ENCODE results near the gene RFX8.
A peak's percentile ranks its signal among the peaks of the same experiment; 100 is the strongest.

Gene RFX8

GRCh38 chr2:101361121-101361520 lies 113.8 kb downstream of the RFX8 start:
- no peak overlapping the region for H4K8ac ChIP-seq (ENCODE audit: low read depth, low read length)
- H3K4ac ChIP-seq (ENCODE audit: low read depth, low read length) = no peak overlapping the region
- no peak overlapping the region for H3K18ac ChIP-seq (ENCODE audit: low read length)
- no peaks in the 10 kb centered on the region for H3K79me1 ChIP-seq (ENCODE audit: low read length)
- H3K27ac ChIP-seq (ENCODE audit: low read depth, low read length) = no peak overlapping the region
- no peak for DNase-seq
- no peak overlapping the region for H3K4me3 ChIP-seq (ENCODE audit: low read length)
- H3K4me1 ChIP-seq (ENCODE audit: control insufficient read depth, low read depth, low read length) = peaks cover 5% of the 10 kb centered on the region
- H3K36me3 ChIP-seq (ENCODE audit: control insufficient read depth, insufficient read depth, low read length) = no peaks in the 10 kb centered on the region
- H3K23ac ChIP-seq (ENCODE audit: low read length) = no peak overlapping the region
- H4K5ac ChIP-seq (ENCODE audit: low read length) = no peak overlapping the region
- H3K56ac ChIP-seq (ENCODE audit: low read length) = no peak overlapping the region
- no peak overlapping the region for H3K9ac ChIP-seq (ENCODE audit: low read length)
- no peaks in the 10 kb centered on the region for H3K27me3 ChIP-seq (ENCODE audit: insufficient read depth, low read length, poor library complexity)
- no peak overlapping the region for H2BK15ac ChIP-seq (replicated peaks; ENCODE audit: low read depth)
- no peak overlapping the region for H3K4me2 ChIP-seq (ENCODE audit: low read length)
- H2AK5ac ChIP-seq (ENCODE audit: low read length) = no peak overlapping the region
- no peaks in the 10 kb centered on the region for H3K79me2 ChIP-seq (ENCODE audit: control insufficient read depth, insufficient read depth, low read length)
- WGBS (ENCODE audit: extremely low coverage, insufficient coverage, low lambda C conversion rate) = no CpG with 5 or more reads among the region's 4 CpGs
- no peak overlapping the region for H2BK120ac ChIP-seq (ENCODE audit: low read depth, low read length)
- no peak overlapping the region for H2BK5ac ChIP-seq (ENCODE audit: low read length)

GRCh38 chr2:101360232-101360631 lies 114.7 kb downstream of the RFX8 start:
- H4K5ac ChIP-seq (ENCODE audit: low read length) = no peak overlapping the region
- H3K56ac ChIP-seq (ENCODE audit: low read length) = no peak overlapping the region
- H2AK5ac ChIP-seq (ENCODE audit: low read length) = no peak overlapping the region
- no peak overlapping the region for H3K4ac ChIP-seq (ENCODE audit: low read depth, low read length)
- H3K4me2 ChIP-seq (ENCODE audit: low read length) = no peak overlapping the region
- H3K4me1 ChIP-seq (ENCODE audit: control insufficient read depth, low read depth, low read length) = peaks cover 5% of the 10 kb centered on the region
- DNase-seq = no peak
- no peaks in the 10 kb centered on the region for H3K79me1 ChIP-seq (ENCODE audit: low read length)
- no peak overlapping the region for H3K27ac ChIP-seq (ENCODE audit: low read depth, low read length)
- H2BK120ac ChIP-seq (ENCODE audit: low read depth, low read length) = no peak overlapping the region
- H3K18ac ChIP-seq (ENCODE audit: low read length) = no peak overlapping the region
- no peak overlapping the region for H2BK15ac ChIP-seq (replicated peaks; ENCODE audit: low read depth)
- no peaks in the 10 kb centered on the region for H3K27me3 ChIP-seq (ENCODE audit: insufficient read depth, low read length, poor library complexity)
- no peak overlapping the region for H3K4me3 ChIP-seq (ENCODE audit: low read length)
- H2BK5ac ChIP-seq (ENCODE audit: low read length) = no peak overlapping the region
- no peak overlapping the region for H3K9ac ChIP-seq (ENCODE audit: low read length)
- H3K23ac ChIP-seq (ENCODE audit: low read length) = no peak overlapping the region
- H3K36me3 ChIP-seq (ENCODE audit: control insufficient read depth, insufficient read depth, low read length) = no peaks in the 10 kb centered on the region
- no peaks in the 10 kb centered on the region for H3K79me2 ChIP-seq (ENCODE audit: control insufficient read depth, insufficient read depth, low read length)
- no CpG with 5 or more reads among the region's 4 CpGs for WGBS (ENCODE audit: extremely low coverage, insufficient coverage, low lambda C conversion rate)
- H4K8ac ChIP-seq (ENCODE audit: low read depth, low read length) = no peak overlapping the region

- no peak overlapping the region for H2AK5ac ChIP-seq (ENCODE audit: low read length)
- no CpG with 5 or more reads among the region's 7 CpGs for WGBS (ENCODE audit: extremely low coverage, insufficient coverage, low lambda C conversion rate)
- H3K79me1 ChIP-seq (ENCODE audit: low read length) = no peaks in the 10 kb centered on the region
- H3K27me3 ChIP-seq (ENCODE audit: insufficient read depth, low read length, poor library complexity) = no peaks in the 10 kb centered on the region
- H3K18ac ChIP-seq (ENCODE audit: low read length) = no peak overlapping the region
- no peak overlapping the region for H3K23ac ChIP-seq (ENCODE audit: low read length)
- H4K5ac ChIP-seq (ENCODE audit: low read length) = no peak overlapping the region
- H3K9ac ChIP-seq (ENCODE audit: low read length) = no peak overlapping the region
- peaks cover 5% of the 10 kb centered on the region for H3K4me1 ChIP-seq (ENCODE audit: control insufficient read depth, low read depth, low read length)
- no peak overlapping the region for H3K4me2 ChIP-seq (ENCODE audit: low read length)
- H3K79me2 ChIP-seq (ENCODE audit: control insufficient read depth, insufficient read depth, low read length) = no peaks in the 10 kb centered on the region
- no peak for DNase-seq
- no peak overlapping the region for H2BK120ac ChIP-seq (ENCODE audit: low read depth, low read length)
- no peaks in the 10 kb centered on the region for H3K36me3 ChIP-seq (ENCODE audit: control insufficient read depth, insufficient read depth, low read length)
- no peak overlapping the region for H3K4ac ChIP-seq (ENCODE audit: low read depth, low read length)
- no peak overlapping the region for H3K27ac ChIP-seq (ENCODE audit: low read depth, low read length)
- no peak overlapping the region for H3K4me3 ChIP-seq (ENCODE audit: low read length)
- no peak overlapping the region for H3K56ac ChIP-seq (ENCODE audit: low read length)
- H4K8ac ChIP-seq (ENCODE audit: low read depth, low read length) = no peak overlapping the region
- H2BK5ac ChIP-seq (ENCODE audit: low read length) = no peak overlapping the region
- H2BK15ac ChIP-seq (replicated peaks; ENCODE audit: low read depth) = no peak overlapping the region
Observed at GRCh38 chr2:101359410-101359954, 115.4 kb downstream of the RFX8 start.

GRCh38 chr2:101357376-101357775 lies 117.5 kb downstream of the RFX8 start:
- Histone ChIP-seq H3K4me2 (ENCODE audit: low read length) (no peak overlapping the region), H3K4me3 (ENCODE audit: low read length) (no peak overlapping the region), H4K5ac (ENCODE audit: low read length) (no peak overlapping the region), H3K4ac (ENCODE audit: low read depth, low read length) (no peak overlapping the region), H2BK120ac (ENCODE audit: low read depth, low read length) (no peak overlapping the region), H2BK5ac (ENCODE audit: low read length) (no peak overlapping the region), H3K18ac (ENCODE audit: low read length) (no peak overlapping the region), H3K4me1 (ENCODE audit: control insufficient read depth, low read depth, low read length) (peaks cover 5% of the 10 kb centered on the region), H3K27me3 (ENCODE audit: insufficient read depth, low read length, poor library complexity) (no peaks in the 10 kb centered on the region), H2AK5ac (ENCODE audit: low read length) (no peak overlapping the region), H3K79me2 (ENCODE audit: control insufficient read depth, insufficient read depth, low read length) (no peaks in the 10 kb centered on the region), H3K36me3 (ENCODE audit: control insufficient read depth, insufficient read depth, low read length) (no peaks in the 10 kb centered on the region), H3K79me1 (ENCODE audit: low read length) (no peaks in the 10 kb centered on the region), H3K27ac (ENCODE audit: low read depth, low read length) (no peak overlapping the region), H3K23ac (ENCODE audit: low read length) (no peak overlapping the region), H3K56ac (ENCODE audit: low read length) (no peak overlapping the region), H3K9ac (ENCODE audit: low read length) (no peak overlapping the region), H2BK15ac (replicated peaks; ENCODE audit: low read depth) (no peak overlapping the region), H4K8ac (ENCODE audit: low read depth, low read length) (no peak overlapping the region)
- DNase-seq = no peak

GRCh38 chr2:101356521-101356920 lies 118.4 kb downstream of the RFX8 start:
- Histone ChIP-seq H3K9ac (ENCODE audit: low read length) (no peak overlapping the region), H2BK15ac (replicated peaks; ENCODE audit: low read depth) (no peak overlapping the region), H2BK5ac (ENCODE audit: low read length) (no peak overlapping the region), H3K4me1 (ENCODE audit: control insufficient read depth, low read depth, low read length) (peaks cover 5% of the 10 kb centered on the region), H3K27ac (ENCODE audit: low read depth, low read length) (no peak overlapping the region), H3K4ac (ENCODE audit: low read depth, low read length) (no peak overlapping the region), H3K23ac (ENCODE audit: low read length) (no peak overlapping the region), H3K4me3 (ENCODE audit: low read length) (no peak overlapping the region), H3K4me2 (ENCODE audit: low read length) (no peak overlapping the region), H2BK120ac (ENCODE audit: low read depth, low read length) (no peak overlapping the region), H4K8ac (ENCODE audit: low read depth, low read length) (no peak overlapping the region), H4K5ac (ENCODE audit: low read length) (no peak overlapping the region), H3K79me2 (ENCODE audit: control insufficient read depth, insufficient read depth, low read length) (no peaks in the 10 kb centered on the region), H3K18ac (ENCODE audit: low read length) (no peak overlapping the region), H3K56ac (ENCODE audit: low read length) (no peak overlapping the region), H3K79me1 (ENCODE audit: low read length) (no peaks in the 10 kb centered on the region), H3K27me3 (ENCODE audit: insufficient read depth, low read length, poor library complexity) (no peaks in the 10 kb centered on the region), H3K36me3 (ENCODE audit: control insufficient read depth, insufficient read depth, low read length) (no peaks in the 10 kb centered on the region), H2AK5ac (ENCODE audit: low read length) (no peak overlapping the region)
- DNase-seq = no peak
- no CpG with 5 or more reads among the region's 2 CpGs for WGBS (ENCODE audit: extremely low coverage, insufficient coverage, low lambda C conversion rate)

- H3K79me1 ChIP-seq (ENCODE audit: low read length) = no peaks in the 10 kb centered on the region
- H3K56ac ChIP-seq (ENCODE audit: low read length) = no peak overlapping the region
Observed at GRCh38 chr2:101356055-101356454, 118.9 kb downstream of the RFX8 start.

More at GRCh38 chr2:101356055-101356454, 118.9 kb downstream of the RFX8 start:
- no peak overlapping the region for H3K9ac ChIP-seq (ENCODE audit: low read length)
- no peak overlapping the region for H3K27ac ChIP-seq (ENCODE audit: low read depth, low read length)
- no peak overlapping the region for H2BK120ac ChIP-seq (ENCODE audit: low read depth, low read length)
- peaks cover 3% of the 10 kb centered on the region for H3K4me1 ChIP-seq (ENCODE audit: control insufficient read depth, low read depth, low read length)
- peak overlapping the region; percentile 68 for H3K23ac ChIP-seq (ENCODE audit: low read length)
- no peak overlapping the region for H3K4ac ChIP-seq (ENCODE audit: low read depth, low read length)
- H4K8ac ChIP-seq (ENCODE audit: low read depth, low read length) = no peak overlapping the region
- H2AK5ac ChIP-seq (ENCODE audit: low read length) = no peak overlapping the region
- no peaks in the 10 kb centered on the region for H3K36me3 ChIP-seq (ENCODE audit: control insufficient read depth, insufficient read depth, low read length)
- no peak overlapping the region for H3K4me3 ChIP-seq (ENCODE audit: low read length)
- H3K18ac ChIP-seq (ENCODE audit: low read length) = no peak overlapping the region
- WGBS (ENCODE audit: extremely low coverage, insufficient coverage, low lambda C conversion rate) = no CpG with 5 or more reads among the region's 6 CpGs
- DNase-seq = no peak
- H3K79me2 ChIP-seq (ENCODE audit: control insufficient read depth, insufficient read depth, low read length) = no peaks in the 10 kb centered on the region
- no peak overlapping the region for H2BK15ac ChIP-seq (replicated peaks; ENCODE audit: low read depth)
- H4K5ac ChIP-seq (ENCODE audit: low read length) = no peak overlapping the region
- H3K27me3 ChIP-seq (ENCODE audit: insufficient read depth, low read length, poor library complexity) = no peaks in the 10 kb centered on the region
- no peak overlapping the region for H3K4me2 ChIP-seq (ENCODE audit: low read length)
- no peak overlapping the region for H2BK5ac ChIP-seq (ENCODE audit: low read length)
